Stimulated activated CD4-positive, alpha-beta T cell treated with anti-CD3 and anti-CD28 coated beads, TNF-alpha, amount 100 ng/mL, for 4 hours (primary cell): Measurements from ENCODE around the gene AHRR.
A peak's percentile ranks its signal among the peaks of the same experiment; 100 is the strongest.
"Not testable (repeated sequence)": the region's sequence is repeated elsewhere in the genome, so short reads cannot be mapped to it uniquely, and the experiment has no call there.

Experiments
- DNase-seq, 3 experiments: peaks; one replicate each; pipeline ENCODE4 v3.0.0-alpha.2; 2020; ENCODE audit warnings: low read depth in 3 of 3

Gene AHRR

GRCh38 chr5:367358-368130, 46.0 kb downstream of the AHRR start:
- no peak for DNase-seq

- no peak for DNase-seq
These were observed 46.9 kb downstream of the AHRR start for GRCh38 chr5:368183-369084.

GRCh38 chr5:369151-369868, 47.8 kb downstream of the AHRR start:
- DNase-seq, result no peak

- DNase-seq, result not testable (repeated sequence)
These were observed 48.3 kb downstream of the AHRR start for GRCh38 chr5:369869-370236.

- DNase-seq, result no peak
These were observed 48.9 kb downstream of the AHRR start for GRCh38 chr5:370311-370958.

GRCh38 chr5:370959-371810, 49.7 kb downstream of the AHRR start:
- DNase-seq, result no peak

GRCh38 chr5:371811-372555, 50.5 kb downstream of the AHRR start:
- no peak for DNase-seq

GRCh38 chr5:372556-372995, 51.1 kb downstream of the AHRR start:
- DNase-seq, result no peak

GRCh38 chr5:372996-373709, 51.6 kb downstream of the AHRR start:
- DNase-seq, result no peak

GRCh38 chr5:373710-374602, 52.4 kb downstream of the AHRR start:
- peak; percentile 65 to 83 (median 69) for DNase-seq

- no peak for DNase-seq
These were observed 53.3 kb downstream of the AHRR start for GRCh38 chr5:374631-375335.

GRCh38 chr5:375336-375920, 53.9 kb downstream of the AHRR start:
- DNase-seq, result no peak

- no peak for DNase-seq
These were observed 54.6 kb downstream of the AHRR start for GRCh38 chr5:375921-376798.

GRCh38 chr5:376799-377325, 55.3 kb downstream of the AHRR start:
- DNase-seq, result no peak

- no peak for DNase-seq
These were observed 55.9 kb downstream of the AHRR start for GRCh38 chr5:377326-377981.
